HK-2 (cell line): Measurements from ENCODE around the gene ARID3A.

Source experiments
- DNase-seq: peaks from one replicate; pipeline ENCODE4 v3.0.0-alpha.2; 2018; ENCODE audit not compliant: unreplicated experiment

The ARID3A gene

GRCh38 chr19:963486-963951, 37.7 kb downstream of the ARID3A start:
- peak; percentile 22 for DNase-seq

- DNase-seq, result no peak
Measured at GRCh38 chr19:964116-964520, 38.3 kb downstream of the ARID3A start.

- DNase-seq, result no peak
Measured at GRCh38 chr19:964761-965694, 39.2 kb downstream of the ARID3A start.

- no peak for DNase-seq
Measured at GRCh38 chr19:966485-967088, 40.8 kb downstream of the ARID3A start.

GRCh38 chr19:970695-971094, 44.9 kb downstream of the ARID3A start:
- no peak for DNase-seq

GRCh38 chr19:971795-972194, 46.0 kb downstream of the ARID3A start:
- no peak for DNase-seq

GRCh38 chr19:972281-972680, 46.4 kb downstream of the ARID3A start:
- no peak for DNase-seq

GRCh38 chr19:973726-974563, 48.1 kb downstream of the ARID3A start:
- DNase-seq, result no peak

- DNase-seq, result no peak
Measured at GRCh38 chr19:974564-975257, 48.9 kb downstream of the ARID3A start.

GRCh38 chr19:976476-976875, 50.6 kb downstream of the ARID3A start:
- DNase-seq, result no peak

GRCh38 chr19:977058-977464, 51.2 kb downstream of the ARID3A start:
- DNase-seq, result no peak

- DNase-seq, result no peak
Measured at GRCh38 chr19:979318-979741, 53.5 kb downstream of the ARID3A start.

- no peak for DNase-seq
Measured at GRCh38 chr19:980133-980998, 54.5 kb downstream of the ARID3A start.

- DNase-seq, result peak; percentile 79
Measured at GRCh38 chr19:982567-983170, 56.8 kb downstream of the ARID3A start.

- peak; percentile 89 for DNase-seq
Measured at GRCh38 chr19:984165-984967, 58.5 kb downstream of the ARID3A start, which contains the start of gene WDR18. WDR18 (plus strand) TSS chr19:984345; CDS start chr19:984354, 9 bp downstream.

- DNase-seq, result no peak
Measured at GRCh38 chr19:986083-986482, 60.2 kb downstream of the ARID3A start.

GRCh38 chr19:988081-988480, 62.2 kb downstream of the ARID3A start:
- DNase-seq, result no peak

GRCh38 chr19:988510-988909, 62.7 kb downstream of the ARID3A start:
- no peak for DNase-seq
